ENCODE measurements around the gene ST6GAL1. TPM values are rescaled to one million over a fixed set of nuclear protein-coding genes. Genes with fewer than 3 reads are reported as not detected.
A peak's percentile ranks its signal among the peaks of the same experiment; 100 is the strongest.

The ST6GAL1 gene
- total and polyA plus RNA-seq, 8 donors: 3.8 to 31.0 (median 13.5) TPM

GRCh38 chr3:187105700-187106099, 175.4 kb downstream of the ST6GAL1 start:
- DNase-seq: no peak
- peaks cover 6 to 18% (median 13%) of the 10 kb centered on the region in 4 donors for H3K4me1 ChIP-seq
- WGBS, 5 donors: 91 to 96% (median 92%) methylated on average over 3 of the region's 3 CpGs
- TF ChIP-seq EP300 (IDR thresholded peaks at IDR 0.05): no peak
- no peak for TF ChIP-seq CTCF (IDR thresholded peaks at IDR 0.05)
- no peak for TF ChIP-seq POLR2A (IDR thresholded peaks at IDR 0.05)
- TF ChIP-seq POLR2AphosphoS5 (IDR thresholded peaks at IDR 0.05): no peak
- H3K4me3 ChIP-seq: no peak overlapping the region
- H3K36me3 ChIP-seq: no peaks in the 10 kb centered on the region
- H3K27me3 ChIP-seq: no peaks in the 10 kb centered on the region
- H3K27ac ChIP-seq: no peak overlapping the region
- intact Hi-C loops (cut with DNase I; ENCODE audit: low total_unique reads): no loop called here
- no peaks in the 10 kb centered on the region for H3K9me3 ChIP-seq

- Histone ChIP-seq H3K27me3 (no peaks in the 10 kb centered on the region), H3K9me3 (no peaks in the 10 kb centered on the region), H3K4me1 (no peaks in the 10 kb centered on the region), H3K27ac (no peak overlapping the region), H3K36me3 (no peaks in the 10 kb centered on the region), H3K4me3 (no peak overlapping the region)
- WGBS, 5 donors: 49 to 73% (median 63%) methylated on average over 3 of the region's 3 CpGs
- TF ChIP-seq POLR2A (IDR thresholded peaks at IDR 0.05) (no peak), EP300 (IDR thresholded peaks at IDR 0.05) (no peak), POLR2AphosphoS5 (IDR thresholded peaks at IDR 0.05) (no peak), CTCF (IDR thresholded peaks at IDR 0.05) (no peak)
- no peak for DNase-seq
- intact Hi-C loops (cut with DNase I; ENCODE audit: low total_unique reads): no loop called here
These were observed 177.7 kb downstream of the ST6GAL1 start for GRCh38 chr3:187107989-187108388.

GRCh38 chr3:187110156-187110555, 179.8 kb downstream of the ST6GAL1 start:
- no peaks in the 10 kb centered on the region for H3K9me3 ChIP-seq
- H3K27me3 ChIP-seq: no peaks in the 10 kb centered on the region
- intact Hi-C loops (cut with DNase I; ENCODE audit: low total_unique reads): no loop called here
- no peaks in the 10 kb centered on the region for H3K36me3 ChIP-seq
- 71 to 95% (median 86%) methylated on average over 1 of the region's 1 CpG for WGBS, 5 donors
- H3K4me3 ChIP-seq: no peak overlapping the region
- no peak for TF ChIP-seq EP300 (IDR thresholded peaks at IDR 0.05)
- TF ChIP-seq POLR2AphosphoS5 (IDR thresholded peaks at IDR 0.05): no peak
- TF ChIP-seq CTCF (IDR thresholded peaks at IDR 0.05): no peak
- TF ChIP-seq POLR2A (IDR thresholded peaks at IDR 0.05): no peak
- no peak overlapping the region for H3K27ac ChIP-seq
- DNase-seq: no peak
- no peaks in the 10 kb centered on the region for H3K4me1 ChIP-seq

- WGBS, 5 donors: 29 to 43% (median 33%) methylated on average over 2 of the region's 2 CpGs
- H3K27ac ChIP-seq: no peak overlapping the region
- H3K4me1 ChIP-seq: no peaks in the 10 kb centered on the region
- H3K9me3 ChIP-seq: no peaks in the 10 kb centered on the region
- H3K4me3 ChIP-seq: no peak overlapping the region
- intact Hi-C loops (cut with DNase I; ENCODE audit: low total_unique reads): no loop called here
- TF ChIP-seq EP300 (IDR thresholded peaks at IDR 0.05): no peak
- no peak for TF ChIP-seq POLR2AphosphoS5 (IDR thresholded peaks at IDR 0.05)
- peak in 5 of 7 experiments; percentile 13 to 54 (median 43) for TF ChIP-seq CTCF (IDR thresholded peaks at IDR 0.05)
- TF ChIP-seq POLR2A (IDR thresholded peaks at IDR 0.05): no peak
- H3K27me3 ChIP-seq: no peaks in the 10 kb centered on the region
- peak in 1 of 2 donors; percentile 31 for DNase-seq
- no peaks in the 10 kb centered on the region for H3K36me3 ChIP-seq
These were observed 182.8 kb downstream of the ST6GAL1 start for GRCh38 chr3:187112934-187113793.

All from stomach (tissue), 9 donors.